Breast epithelium (tissue), 4 donors: ENCODE data around the gene GPR55. TPM values are rescaled to one million over a fixed set of nuclear protein-coding genes. Genes with fewer than 3 reads are reported as not detected.
A peak's percentile ranks its signal among the peaks of the same experiment; 100 is the strongest.

Experiments used
- DNase-seq, 2 donors: peaks; one replicate each; pipeline ENCODE4 v3.0.0-alpha.2; 2019; ENCODE audit warnings: low spot score in 2 of 2
- H3K27ac ChIP-seq, 2 donors: fragments of 200-600 bp; sonication (generic) in 1 of 2; one replicate each; pipeline ENCODE4 v1.5.1; 2016 to 2019; ENCODE audit warnings: mild to moderate bottlenecking in 1 of 2
- H3K27me3 ChIP-seq, 2 donors: fragments of 200-600 bp; sonication (generic) in 1 of 2; one replicate each; pipeline versions ENCODE4 v1.5.1 to v1.6.0; 2017 to 2019; ENCODE audit warnings: control low read depth in 1 of 2, mild to moderate bottlenecking in 1 of 2
- H3K36me3 ChIP-seq: fragments of 200-600 bp; one replicate; pipeline ENCODE4 v1.5.1; 2019
- H3K4me1 ChIP-seq, 2 donors: fragments of 200-600 bp; sonication (generic); one replicate each; pipeline ENCODE4 v1.5.1; 2016 to 2019; ENCODE audit warnings: control low read depth in 1 of 2
- H3K4me3 ChIP-seq, 3 donors: fragments of 200-600 bp; sonication (generic); 1 replicate in 2 of 3; 2 replicates in 1 of 3; pipeline ENCODE4 v1.5.1; 2016 to 2019; ENCODE audit warnings: mild to moderate bottlenecking in 3 of 3, moderate library complexity in 2 of 3
- H3K9me3 ChIP-seq, 2 donors: fragments of 200-600 bp; sonication (generic) in 1 of 2; one replicate each; pipeline ENCODE4 v1.5.1; 2016 to 2019; ENCODE audit warnings: control low read depth in 1 of 2
- CTCF ChIP-seq, 3 donors: fragments of 450-650 bp; IDR thresholded peaks; one replicate each; pipeline ENCODE4 v1.5.1; 2016 to 2017; ENCODE audit warnings: antibody characterized with exemption in 3 of 3, mild to moderate bottlenecking in 3 of 3, moderate library complexity in 3 of 3
- POLR2A ChIP-seq: fragments of 450-650 bp; IDR thresholded peaks from one replicate; pipeline ENCODE4 v1.6.1; 2016; ENCODE audit warnings: antibody characterized with exemption, mild to moderate bottlenecking, moderate library complexity
- POLR2AphosphoS5 ChIP-seq, 3 donors: sonication (generic); formaldehyde crosslinking; IDR thresholded peaks; one replicate each; pipeline ENCODE4 v1.6.1; 2017; ENCODE audit warnings: antibody characterized with exemption in 3 of 3
- intact Hi-C: fragments of 100-400 bp; cut with DNase I; formaldehyde crosslinking; loops from one replicate; pipeline ENCODE4 v1.15.1; 2023; ENCODE audit warnings: low total_unique reads
- total RNA-seq, 3 donors: library from RNA; depleted of rRNA; stranded (reverse); fragments of >200 nt; gene quantifications; one replicate each; pipeline ENCODE4 v1.1.0, GENCODE V29; 2016

GPR55 gene
- total RNA-seq, 3 donors from 2014 or later: 0.16 to 0.44 TPM; not detected in 1

DNA sequence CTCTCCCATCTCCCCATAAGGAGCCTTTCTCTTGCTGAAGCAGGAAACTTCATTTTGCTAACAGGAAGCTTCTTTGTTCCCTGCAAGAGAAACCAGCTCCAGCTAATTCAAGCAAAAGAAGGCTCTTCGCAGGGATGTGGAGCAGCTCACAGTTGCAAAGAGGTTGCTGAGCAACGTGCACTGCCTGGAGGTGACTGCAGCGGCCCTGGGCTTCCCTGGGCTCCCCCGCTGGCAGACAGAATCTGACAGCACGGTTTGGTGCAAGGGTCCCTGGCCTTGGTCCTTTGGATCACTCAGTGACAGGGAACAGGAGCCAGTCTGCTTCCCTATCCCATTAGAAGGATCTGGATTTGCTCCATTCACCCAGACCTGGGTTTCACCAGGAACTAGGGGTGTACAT lies 25.8 kb downstream of the GPR55 start:
- Histone ChIP-seq H3K4me3 (no peak overlapping the region), H3K27ac (no peak overlapping the region), H3K4me1 (no peaks in the 10 kb centered on the region), H3K9me3 (no peaks in the 10 kb centered on the region), H3K36me3 (no peaks in the 10 kb centered on the region), H3K27me3 (no peaks in the 10 kb centered on the region)
- intact Hi-C loops: no loop called here
- DNase-seq: peak in 1 of 2 donors; percentile 25
- no peak for TF ChIP-seq POLR2A
- no peak for TF ChIP-seq POLR2AphosphoS5 (IDR thresholded peaks at IDR 0.05)
- TF ChIP-seq CTCF (IDR thresholded peaks at IDR 0.05): no peak

- intact Hi-C loops: no loop called here
- Histone ChIP-seq H3K4me1 (no peaks in the 10 kb centered on the region), H3K36me3 (no peaks in the 10 kb centered on the region), H3K27me3 (no peaks in the 10 kb centered on the region), H3K4me3 (no peak overlapping the region), H3K27ac (no peak overlapping the region), H3K9me3 (no peaks in the 10 kb centered on the region)
- peak in 1 of 2 donors; percentile 12 for DNase-seq
- no peak for TF ChIP-seq POLR2AphosphoS5 (IDR thresholded peaks at IDR 0.05)
- no peak for TF ChIP-seq POLR2A
- TF ChIP-seq CTCF (IDR thresholded peaks at IDR 0.05): no peak
These were observed 26.3 kb downstream of the GPR55 start for GRCh38 chr2:230898713-230899091.

- intact Hi-C loops: no loop called here
- H3K9me3 ChIP-seq: no peaks in the 10 kb centered on the region
- H3K36me3 ChIP-seq: no peaks in the 10 kb centered on the region
- H3K27ac ChIP-seq: no peak overlapping the region
- H3K4me3 ChIP-seq: no peak overlapping the region
- H3K27me3 ChIP-seq: no peaks in the 10 kb centered on the region
- peak in 1 of 2 donors; percentile 33 for DNase-seq
- no peaks in the 10 kb centered on the region for H3K4me1 ChIP-seq
- TF ChIP-seq POLR2A: no peak
These were observed 26.9 kb downstream of the GPR55 start for GRCh38 chr2:230898016-230898712.

DNA sequence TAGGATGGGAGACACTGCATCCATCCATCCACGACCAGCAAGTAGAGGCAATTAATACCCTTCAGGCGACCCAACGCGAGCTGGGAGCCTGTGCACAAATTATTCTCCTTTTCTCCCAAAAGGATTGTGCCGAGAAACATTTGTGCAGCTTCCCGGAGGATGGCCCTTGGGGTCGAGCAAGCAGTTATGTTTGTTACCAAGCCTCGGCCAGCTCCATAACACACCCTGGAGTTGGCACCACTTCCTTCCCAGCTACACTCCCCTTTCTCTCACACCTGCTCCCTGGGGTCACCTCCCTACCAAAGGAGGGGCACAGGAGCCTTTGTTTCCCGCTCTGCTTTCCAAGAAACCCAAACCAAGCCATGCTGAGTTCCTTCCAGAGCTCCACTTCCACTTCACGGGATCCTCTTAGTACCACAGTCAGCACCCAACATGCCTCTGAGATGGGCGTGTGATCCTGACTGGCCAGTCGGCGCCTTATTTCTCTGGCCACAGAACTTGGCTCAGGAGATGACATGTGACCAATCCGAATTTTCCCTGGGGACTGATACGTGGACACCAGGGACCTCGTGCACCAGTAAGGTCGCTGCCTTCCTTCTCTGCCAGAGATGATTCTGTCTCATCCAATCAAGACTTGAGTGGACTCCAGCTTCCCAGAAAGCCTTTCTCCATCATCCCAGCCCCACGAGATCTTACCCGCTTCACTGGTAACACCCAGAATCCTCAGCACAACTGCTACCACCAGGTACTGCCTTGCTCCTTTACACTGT lies 28.5 kb downstream of the GPR55 start:
- peak in 1 of 2 donors; percentile 35 for DNase-seq
- Histone ChIP-seq H3K9me3 (no peaks in the 10 kb centered on the region), H3K4me3 (no peak overlapping the region), H3K27me3 (peaks cover 0 to 3% of the 10 kb centered on the region in 2 donors), H3K27ac (no peak overlapping the region), H3K4me1 (no peaks in the 10 kb centered on the region), H3K36me3 (no peaks in the 10 kb centered on the region)
- TF ChIP-seq POLR2A: no peak
- TF ChIP-seq CTCF (IDR thresholded peaks at IDR 0.05): no peak
- no peak for TF ChIP-seq POLR2AphosphoS5 (IDR thresholded peaks at IDR 0.05)
- intact Hi-C loops: no loop called here

DNA sequence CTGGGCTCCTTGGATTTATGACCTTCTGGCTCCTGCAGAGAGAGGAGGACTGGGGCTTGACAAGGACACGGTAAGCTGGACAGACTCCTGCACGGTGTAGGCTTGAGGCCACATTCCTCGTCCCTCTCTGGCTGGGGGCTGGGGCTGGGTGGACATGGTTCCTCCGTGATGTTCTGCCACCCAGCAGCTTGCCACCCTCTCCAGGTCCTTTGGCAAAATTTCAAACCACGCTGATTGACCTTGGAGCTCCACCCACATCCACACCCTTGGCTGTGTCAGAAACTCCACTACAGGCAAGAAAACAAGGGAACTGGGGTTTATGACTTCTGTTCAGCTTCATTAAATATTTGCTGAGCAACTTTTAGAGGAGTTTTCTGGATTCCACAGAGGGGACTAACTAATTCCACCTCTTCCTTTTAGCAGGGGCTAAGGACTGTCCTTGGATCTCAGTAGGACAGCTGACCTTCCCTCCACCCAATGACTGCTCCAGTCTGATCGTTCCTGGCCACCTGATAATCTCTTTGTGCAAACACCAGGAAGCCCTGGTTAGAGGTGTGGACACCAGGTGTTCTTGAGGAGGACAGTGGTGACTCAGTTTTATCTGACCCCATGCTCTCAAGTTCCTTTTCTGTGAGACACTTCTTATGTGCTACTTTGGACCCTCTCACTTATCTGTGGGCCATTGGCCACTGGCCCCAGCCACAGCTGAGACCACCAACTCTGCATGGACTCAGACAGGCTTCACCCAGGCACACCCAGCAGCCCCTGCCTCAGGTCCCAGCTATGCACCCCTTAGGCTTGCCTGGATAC lies 29.3 kb downstream of the GPR55 start:
- peaks cover 0 to 3% of the 10 kb centered on the region in 2 donors for H3K27me3 ChIP-seq
- H3K36me3 ChIP-seq: no peaks in the 10 kb centered on the region
- intact Hi-C loops: no loop called here
- TF ChIP-seq POLR2AphosphoS5 (IDR thresholded peaks at IDR 0.05): no peak
- no peak for TF ChIP-seq CTCF (IDR thresholded peaks at IDR 0.05)
- TF ChIP-seq POLR2A: no peak
- no peak overlapping the region for H3K4me3 ChIP-seq
- no peaks in the 10 kb centered on the region for H3K9me3 ChIP-seq
- DNase-seq: peak in 1 of 2 donors; percentile 41
- no peak overlapping the region for H3K27ac ChIP-seq
- no peaks in the 10 kb centered on the region for H3K4me1 ChIP-seq
